ENCODE measurements around the gene RSPH1.

DNA sequence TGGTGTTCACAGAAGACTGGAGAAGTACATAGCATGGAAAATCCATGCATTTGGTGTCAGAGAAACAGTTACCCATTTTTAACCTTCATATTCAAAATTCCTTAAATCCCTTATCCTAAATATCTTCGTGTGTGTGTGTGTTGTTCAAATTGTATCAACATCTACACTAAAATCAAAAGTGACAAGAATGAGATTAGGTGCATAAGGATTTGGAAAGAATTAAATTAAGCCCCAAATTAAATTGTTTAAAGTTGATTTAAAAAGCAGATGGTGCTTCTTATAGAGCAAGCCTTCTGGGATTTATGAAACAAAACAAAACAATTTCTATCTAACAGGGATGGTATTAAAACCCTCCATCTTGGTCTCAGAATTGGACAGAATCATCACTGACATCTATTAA lies 4.7 kb downstream of the RSPH1 start:
- TF ChIP-seq ZNF565 (CRISPR knock-in tag; conservative IDR thresholded peaks at IDR 0.05; ENCODE audit: low read depth) (no peak), OSR1 (CRISPR knock-in tag; IDR thresholded peaks at IDR 0.05) (no peak), ARNTL (CRISPR knock-in tag; IDR thresholded peaks at IDR 0.05; ENCODE audit: borderline replicate concordance, low read depth) (no peak), ISL1 (CRISPR knock-in tag; IDR thresholded peaks at IDR 0.05) (peak; percentile 30; the same call in 1 of the 2 replicates), CSDC2 (CRISPR knock-in tag; IDR thresholded peaks at IDR 0.05) (no peak), ZNF70 (CRISPR knock-in tag; IDR thresholded peaks at IDR 0.05) (no peak)
- TF ChIP-seq, protein P1, sequence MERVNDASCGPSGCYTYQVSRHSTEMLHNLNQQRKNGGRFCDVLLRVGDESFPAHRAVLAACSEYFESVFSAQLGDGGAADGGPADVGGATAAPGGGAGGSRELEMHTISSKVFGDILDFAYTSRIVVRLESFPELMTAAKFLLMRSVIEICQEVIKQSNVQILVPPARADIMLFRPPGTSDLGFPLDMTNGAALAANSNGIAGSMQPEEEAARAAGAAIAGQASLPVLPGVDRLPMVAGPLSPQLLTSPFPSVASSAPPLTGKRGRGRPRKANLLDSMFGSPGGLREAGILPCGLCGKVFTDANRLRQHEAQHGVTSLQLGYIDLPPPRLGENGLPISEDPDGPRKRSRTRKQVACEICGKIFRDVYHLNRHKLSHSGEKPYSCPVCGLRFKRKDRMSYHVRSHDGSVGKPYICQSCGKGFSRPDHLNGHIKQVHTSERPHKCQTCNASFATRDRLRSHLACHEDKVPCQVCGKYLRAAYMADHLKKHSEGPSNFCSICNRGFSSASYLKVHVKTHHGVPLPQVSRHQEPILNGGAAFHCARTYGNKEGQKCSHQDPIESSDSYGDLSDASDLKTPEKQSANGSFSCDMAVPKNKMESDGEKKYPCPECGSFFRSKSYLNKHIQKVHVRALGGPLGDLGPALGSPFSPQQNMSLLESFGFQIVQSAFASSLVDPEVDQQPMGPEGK (CRISPR knock-in tag; IDR thresholded peaks at IDR 0.05; ENCODE audit: borderline replicate concordance) = no peak
- TF ChIP-seq, protein P2, sequence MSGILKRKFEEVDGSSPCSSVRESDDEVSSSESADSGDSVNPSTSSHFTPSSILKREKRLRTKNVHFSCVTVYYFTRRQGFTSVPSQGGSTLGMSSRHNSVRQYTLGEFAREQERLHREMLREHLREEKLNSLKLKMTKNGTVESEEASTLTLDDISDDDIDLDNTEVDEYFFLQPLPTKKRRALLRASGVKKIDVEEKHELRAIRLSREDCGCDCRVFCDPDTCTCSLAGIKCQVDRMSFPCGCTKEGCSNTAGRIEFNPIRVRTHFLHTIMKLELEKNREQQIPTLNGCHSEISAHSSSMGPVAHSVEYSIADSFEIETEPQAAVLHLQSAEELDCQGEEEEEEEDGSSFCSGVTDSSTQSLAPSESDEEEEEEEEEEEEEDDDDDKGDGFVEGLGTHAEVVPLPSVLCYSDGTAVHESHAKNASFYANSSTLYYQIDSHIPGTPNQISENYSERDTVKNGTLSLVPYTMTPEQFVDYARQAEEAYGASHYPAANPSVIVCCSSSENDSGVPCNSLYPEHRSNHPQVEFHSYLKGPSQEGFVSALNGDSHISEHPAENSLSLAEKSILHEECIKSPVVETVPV (CRISPR knock-in tag; IDR thresholded peaks at IDR 0.05) = no peak
- TF ChIP-seq, protein P3, sequence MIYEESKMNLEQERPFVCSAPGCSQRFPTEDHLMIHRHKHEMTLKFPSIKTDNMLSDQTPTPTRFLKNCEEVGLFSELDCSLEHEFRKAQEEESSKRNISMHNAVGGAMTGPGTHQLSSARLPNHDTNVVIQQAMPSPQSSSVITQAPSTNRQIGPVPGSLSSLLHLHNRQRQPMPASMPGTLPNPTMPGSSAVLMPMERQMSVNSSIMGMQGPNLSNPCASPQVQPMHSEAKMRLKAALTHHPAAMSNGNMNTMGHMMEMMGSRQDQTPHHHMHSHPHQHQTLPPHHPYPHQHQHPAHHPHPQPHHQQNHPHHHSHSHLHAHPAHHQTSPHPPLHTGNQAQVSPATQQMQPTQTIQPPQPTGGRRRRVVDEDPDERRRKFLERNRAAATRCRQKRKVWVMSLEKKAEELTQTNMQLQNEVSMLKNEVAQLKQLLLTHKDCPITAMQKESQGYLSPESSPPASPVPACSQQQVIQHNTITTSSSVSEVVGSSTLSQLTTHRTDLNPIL (CRISPR knock-in tag; IDR thresholded peaks at IDR 0.05; ENCODE audit: low read depth) = no peak
